ENCODE results near the gene SLC12A7.
A peak's percentile ranks its signal among the peaks of the same experiment; 100 is the strongest.

Gene SLC12A7

DNA sequence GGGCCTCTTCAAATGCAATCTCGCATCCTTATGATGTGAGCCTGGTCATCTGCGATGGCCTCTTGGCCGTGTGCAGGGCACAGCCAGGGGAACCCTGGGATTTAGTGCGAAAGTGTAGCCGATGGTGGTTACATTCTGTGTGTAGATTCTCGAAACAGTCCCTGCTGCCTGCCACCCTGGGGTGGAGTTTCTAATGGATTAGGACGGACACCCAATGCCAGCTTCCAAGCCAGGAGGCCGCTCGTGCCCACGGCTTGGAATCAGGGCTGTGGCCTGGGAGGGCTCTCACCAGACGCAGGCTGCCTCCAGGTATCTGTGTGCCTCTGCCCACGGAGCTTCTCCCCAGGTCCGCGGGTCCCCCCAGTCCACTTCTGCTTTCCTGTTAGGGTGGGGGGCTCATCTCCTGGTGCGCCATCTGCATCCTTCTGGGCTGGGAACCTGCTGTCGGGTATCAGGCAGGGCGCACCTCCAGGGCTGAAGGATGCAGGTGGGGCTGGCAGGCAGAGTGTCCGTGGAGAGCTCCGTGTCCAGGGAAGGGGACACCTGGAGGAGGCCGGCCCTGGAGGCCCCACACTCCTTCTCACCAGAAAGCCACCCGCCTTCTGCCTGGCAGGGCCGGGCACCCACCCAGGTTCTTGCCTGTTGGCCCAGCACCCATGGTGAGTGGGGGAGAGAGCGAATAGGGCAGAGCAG is 3.4 kb upstream of the SLC12A7 start:
- Histone ChIP-seq H3K9me3 (ENCODE audit: control insufficient read depth, insufficient read depth, low read depth, low read length) (no peaks in the 10 kb centered on the region), H3K4me1 (ENCODE audit: control insufficient read depth, insufficient read depth, low read length) (peaks cover 21% of the 10 kb centered on the region), H3K4me3 (ENCODE audit: low read depth, low read length) (no peak overlapping the region), H3K27ac (ENCODE audit: extremely low read depth, low read depth, low read length) (no peak overlapping the region), H3K36me3 (ENCODE audit: control insufficient read depth in 2 of 2, insufficient read depth in 1 of 2, low read length in 2 of 2) (no peaks in the 10 kb centered on the region)
- POLR2A ChIA-PET = interaction anchor here (0.7 kb wide), 1 partner anchor 48 kb away, joined by 5 read pairs; no protein-coding TSS in a partner anchor
- CTCF ChIA-PET = interaction anchor here (1.0 kb wide), 1 partner anchor 52 kb away, joined by 3 read pairs; no protein-coding TSS in a partner anchor
- TF ChIP-seq, protein P1, sequence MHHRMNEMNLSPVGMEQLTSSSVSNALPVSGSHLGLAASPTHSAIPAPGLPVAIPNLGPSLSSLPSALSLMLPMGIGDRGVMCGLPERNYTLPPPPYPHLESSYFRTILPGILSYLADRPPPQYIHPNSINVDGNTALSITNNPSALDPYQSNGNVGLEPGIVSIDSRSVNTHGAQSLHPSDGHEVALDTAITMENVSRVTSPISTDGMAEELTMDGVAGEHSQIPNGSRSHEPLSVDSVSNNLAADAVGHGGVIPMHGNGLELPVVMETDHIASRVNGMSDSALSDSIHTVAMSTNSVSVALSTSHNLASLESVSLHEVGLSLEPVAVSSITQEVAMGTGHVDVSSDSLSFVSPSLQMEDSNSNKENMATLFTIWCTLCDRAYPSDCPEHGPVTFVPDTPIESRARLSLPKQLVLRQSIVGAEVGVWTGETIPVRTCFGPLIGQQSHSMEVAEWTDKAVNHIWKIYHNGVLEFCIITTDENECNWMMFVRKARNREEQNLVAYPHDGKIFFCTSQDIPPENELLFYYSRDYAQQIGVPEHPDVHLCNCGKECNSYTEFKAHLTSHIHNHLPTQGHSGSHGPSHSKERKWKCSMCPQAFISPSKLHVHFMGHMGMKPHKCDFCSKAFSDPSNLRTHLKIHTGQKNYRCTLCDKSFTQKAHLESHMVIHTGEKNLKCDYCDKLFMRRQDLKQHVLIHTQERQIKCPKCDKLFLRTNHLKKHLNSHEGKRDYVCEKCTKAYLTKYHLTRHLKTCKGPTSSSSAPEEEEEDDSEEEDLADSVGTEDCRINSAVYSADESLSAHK (tag by site-specific recombination; IDR thresholded peaks at IDR 0.05) = peak; percentile 77
- no peak for TF ChIP-seq ZFP69B (tag by site-specific recombination; IDR thresholded peaks at IDR 0.05)

DNA sequence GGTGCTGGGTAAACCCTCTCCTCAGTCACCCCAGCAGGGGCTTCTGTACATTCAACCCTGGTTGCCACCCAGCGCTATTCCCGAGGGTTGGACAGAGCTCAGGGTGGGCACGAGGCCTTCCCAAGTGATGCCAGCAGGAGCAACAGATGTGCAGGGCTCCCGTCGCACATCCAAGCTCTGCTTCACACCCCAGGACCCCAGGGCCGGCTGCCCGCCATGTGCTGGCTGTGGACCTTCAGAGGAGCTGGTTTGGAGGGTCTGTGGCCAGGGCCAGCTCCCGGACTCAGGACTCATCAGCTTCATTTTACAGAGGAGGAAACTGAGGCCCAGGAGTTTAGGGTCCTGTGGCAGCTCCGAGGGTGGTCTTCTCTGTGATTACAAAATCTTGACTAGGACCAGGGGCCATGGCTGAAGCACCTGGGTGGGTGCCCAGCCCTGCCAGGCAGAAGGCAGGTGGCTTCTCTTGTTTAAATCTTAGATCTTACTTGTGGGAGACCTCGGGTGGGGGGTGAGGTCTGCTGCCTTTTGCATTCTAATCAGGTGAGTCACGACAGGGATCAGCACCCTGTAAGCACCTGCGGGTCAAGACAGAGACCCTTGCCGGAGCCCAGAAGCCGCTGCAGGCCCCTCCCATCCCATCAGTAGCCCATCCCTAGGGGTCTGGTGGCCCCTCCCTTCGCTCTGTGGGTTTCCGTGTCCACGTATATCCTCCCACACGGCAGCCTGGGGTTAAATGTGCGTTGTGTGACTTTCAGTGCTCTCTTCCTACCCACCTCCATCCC is 2.1 kb upstream of the SLC12A7 start:
- peaks cover 21% of the 10 kb centered on the region for H3K4me1 ChIP-seq (ENCODE audit: control insufficient read depth, insufficient read depth, low read length)
- CTCF ChIA-PET = interaction anchor here (0.6 to 1.1 kb wide), 4 partner anchors 26 to 54 kb away, joined by 3 read pairs; no protein-coding TSS in a partner anchor

DNA sequence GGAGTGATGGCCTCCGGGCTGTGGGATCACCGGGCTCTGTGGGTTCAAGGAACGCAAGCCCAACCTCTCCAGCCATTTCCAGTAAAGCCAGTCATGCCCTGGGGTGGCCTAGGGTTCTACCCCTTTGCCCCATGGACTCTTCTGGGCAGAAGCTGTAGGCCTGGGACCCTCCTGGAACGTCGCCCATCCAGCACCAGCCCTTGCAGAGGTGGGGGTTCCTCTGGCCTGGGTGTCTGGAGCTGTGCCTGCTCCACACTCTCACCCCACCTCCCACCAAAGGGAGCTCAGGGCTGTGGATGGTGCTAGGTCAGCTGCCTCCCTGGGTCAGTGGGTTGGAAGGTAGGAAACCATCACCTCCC is 1.4 kb upstream of the SLC12A7 start:
- Histone ChIP-seq H3K9me3 (ENCODE audit: control insufficient read depth, insufficient read depth, low read depth, low read length) (no peaks in the 10 kb centered on the region), H3K27ac (ENCODE audit: extremely low read depth, low read depth, low read length) (no peak overlapping the region), H3K4me3 (ENCODE audit: low read depth, low read length) (no peak overlapping the region), H3K4me1 (ENCODE audit: control insufficient read depth, insufficient read depth, low read length) (peaks cover 17% of the 10 kb centered on the region), H3K36me3 (ENCODE audit: control insufficient read depth in 2 of 2, insufficient read depth in 1 of 2, low read length in 2 of 2) (no peaks in the 10 kb centered on the region)
- TF ChIP-seq ZNF157 (tag by site-specific recombination; IDR thresholded peaks at IDR 0.05) (no peak), ZNF558 (tag by site-specific recombination; IDR thresholded peaks at IDR 0.05) (no peak), KLF10 (tag by site-specific recombination; IDR thresholded peaks at IDR 0.05) (no peak), ZNF677 (tag by site-specific recombination; IDR thresholded peaks at IDR 0.05) (no peak), ZNF354C (tag by site-specific recombination; IDR thresholded peaks at IDR 0.05; ENCODE audit: borderline replicate concordance, low read depth) (no peak), ZNF747 (tag by site-specific recombination; IDR thresholded peaks at IDR 0.05) (no peak)
- ChIA-PET POLR2A (interaction anchor here (1.0 kb wide), 1 partner anchor 27 kb away, joined by 3 read pairs; no protein-coding TSS in a partner anchor), CTCF (interaction anchor here (0.6 to 1.1 kb wide), 2 partner anchors 27 to 30 kb away, joined by 3 read pairs; no protein-coding TSS in a partner anchor)

More for the DNA sequence above, 2.1 kb upstream of the SLC12A7 start:
- H3K36me3 ChIP-seq (ENCODE audit: control insufficient read depth in 2 of 2, insufficient read depth in 1 of 2, low read length in 2 of 2) = no peaks in the 10 kb centered on the region
- no peaks in the 10 kb centered on the region for H3K9me3 ChIP-seq (ENCODE audit: control insufficient read depth, insufficient read depth, low read depth, low read length)
- POLR2A ChIA-PET = no interaction called here
- TF ChIP-seq ZNF830 (tag by site-specific recombination; IDR thresholded peaks at IDR 0.05; ENCODE audit: low read depth) (no peak), ZFHX2 (tag by site-specific recombination; conservative IDR thresholded peaks at IDR 0.05) (0 out of 2 replicates have a peak, but pooled peaks have one; percentile 27)
- no peak overlapping the region for H3K27ac ChIP-seq (ENCODE audit: extremely low read depth, low read depth, low read length)
- H3K4me3 ChIP-seq (ENCODE audit: low read depth, low read length) = no peak overlapping the region

DNA sequence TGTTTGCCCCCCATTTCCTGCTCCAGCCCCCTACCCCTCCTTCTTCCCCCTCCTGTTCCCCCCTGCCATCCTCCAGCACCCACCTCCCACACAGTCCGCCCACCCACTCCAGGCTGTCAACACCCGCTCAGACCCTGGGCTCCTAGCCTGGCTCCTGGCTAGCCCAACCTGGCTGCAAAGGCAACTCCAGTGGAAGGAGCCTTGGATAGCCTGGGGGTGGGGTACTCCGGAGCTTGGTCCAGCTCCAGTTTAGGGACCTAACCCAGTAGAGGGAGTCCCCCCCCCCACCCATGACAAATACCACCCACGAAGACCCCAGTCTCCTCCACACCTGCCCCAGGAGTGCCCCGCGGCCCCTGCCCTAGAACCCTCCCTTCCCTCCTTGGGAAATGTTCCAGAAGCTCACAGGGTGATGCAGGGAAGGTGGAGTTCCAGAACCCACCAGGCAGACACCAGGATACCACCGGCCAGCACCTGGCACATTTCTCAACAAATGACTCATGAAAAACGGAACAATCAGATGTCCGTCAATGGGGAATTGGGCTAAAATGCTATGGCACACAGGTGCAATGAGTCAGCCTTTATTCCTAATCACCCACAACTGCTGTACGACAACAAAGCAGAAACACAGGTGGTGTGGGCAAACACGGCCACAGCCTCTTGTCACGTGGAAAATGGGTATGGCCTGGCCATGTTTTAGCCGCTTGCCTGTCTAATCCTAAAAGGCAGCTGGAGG is 901 bp upstream of the SLC12A7 start:
- Histone ChIP-seq H3K36me3 (ENCODE audit: control insufficient read depth in 2 of 2, insufficient read depth in 1 of 2, low read length in 2 of 2) (no peaks in the 10 kb centered on the region), H3K9me3 (ENCODE audit: control insufficient read depth, insufficient read depth, low read depth, low read length) (no peaks in the 10 kb centered on the region), H3K4me3 (ENCODE audit: low read depth, low read length) (no peak overlapping the region), H3K27ac (ENCODE audit: extremely low read depth, low read depth, low read length) (no peak overlapping the region), H3K4me1 (ENCODE audit: control insufficient read depth, insufficient read depth, low read length) (peaks cover 11% of the 10 kb centered on the region)
- CTCF ChIA-PET = interaction anchor here (1.1 kb wide), 1 partner anchor 28 kb away, joined by 3 read pairs; no protein-coding TSS in a partner anchor
- POLR2A ChIA-PET = interaction anchor here (0.6 to 1.0 kb wide), 2 partner anchors 14 to 27 kb away, joined by 3 read pairs; no protein-coding TSS in a partner anchor
- TF ChIP-seq ZNF830 (tag by site-specific recombination; IDR thresholded peaks at IDR 0.05; ENCODE audit: low read depth) (no peak), ZNF391 (tag by site-specific recombination; IDR thresholded peaks at IDR 0.05; ENCODE audit: borderline replicate concordance, low read depth) (no peak), ZNF48 (tag by site-specific recombination; IDR thresholded peaks at IDR 0.05) (no peak), OSR2 (tag by site-specific recombination; IDR thresholded peaks at IDR 0.05) (no peak), ZFHX2 (tag by site-specific recombination; conservative IDR thresholded peaks at IDR 0.05) (peak; percentile 63), ZNF600 (tag by site-specific recombination; IDR thresholded peaks at IDR 0.05) (peak; percentile 77)
- TF ChIP-seq, protein P2, sequence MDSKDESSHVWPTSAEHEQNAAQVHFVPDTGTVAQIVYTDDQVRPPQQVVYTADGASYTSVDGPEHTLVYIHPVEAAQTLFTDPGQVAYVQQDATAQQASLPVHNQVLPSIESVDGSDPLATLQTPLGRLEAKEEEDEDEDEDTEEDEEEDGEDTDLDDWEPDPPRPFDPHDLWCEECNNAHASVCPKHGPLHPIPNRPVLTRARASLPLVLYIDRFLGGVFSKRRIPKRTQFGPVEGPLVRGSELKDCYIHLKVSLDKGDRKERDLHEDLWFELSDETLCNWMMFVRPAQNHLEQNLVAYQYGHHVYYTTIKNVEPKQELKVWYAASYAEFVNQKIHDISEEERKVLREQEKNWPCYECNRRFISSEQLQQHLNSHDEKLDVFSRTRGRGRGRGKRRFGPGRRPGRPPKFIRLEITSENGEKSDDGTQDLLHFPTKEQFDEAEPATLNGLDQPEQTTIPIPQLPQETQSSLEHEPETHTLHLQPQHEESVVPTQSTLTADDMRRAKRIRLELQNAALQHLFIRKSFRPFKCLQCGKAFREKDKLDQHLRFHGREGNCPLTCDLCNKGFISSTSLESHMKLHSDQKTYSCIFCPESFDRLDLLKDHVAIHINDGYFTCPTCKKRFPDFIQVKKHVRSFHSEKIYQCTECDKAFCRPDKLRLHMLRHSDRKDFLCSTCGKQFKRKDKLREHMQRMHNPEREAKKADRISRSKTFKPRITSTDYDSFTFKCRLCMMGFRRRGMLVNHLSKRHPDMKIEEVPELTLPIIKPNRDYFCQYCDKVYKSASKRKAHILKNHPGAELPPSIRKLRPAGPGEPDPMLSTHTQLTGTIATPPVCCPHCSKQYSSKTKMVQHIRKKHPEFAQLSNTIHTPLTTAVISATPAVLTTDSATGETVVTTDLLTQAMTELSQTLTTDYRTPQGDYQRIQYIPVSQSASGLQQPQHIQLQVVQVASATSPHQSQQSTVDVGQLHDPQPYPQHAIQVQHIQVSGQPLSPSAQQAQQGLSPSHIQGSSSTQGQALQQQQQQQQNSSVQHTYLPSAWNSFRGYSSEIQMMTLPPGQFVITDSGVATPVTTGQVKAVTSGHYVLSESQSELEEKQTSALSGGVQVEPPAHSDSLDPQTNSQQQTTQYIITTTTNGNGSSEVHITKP (tag by site-specific recombination; IDR thresholded peaks at IDR 0.05) = no peak
